Skin of body (tissue), 3 donors: ENCODE results near the gene ITFG1. TPM values are rescaled to one million over a fixed set of nuclear protein-coding genes. Genes with fewer than 3 reads are reported as not detected.

Source experiments
- DNase-seq: peaks from one replicate; lab custom pipeline; 2025; lab: John Stamatoyannopoulos, UW
- small RNA-seq: library from RNA; depleted of rRNA; stranded (forward); fragments of <200 nt; gene quantifications from one replicate; pipeline ENCODE3, GENCODE V24; 2014; ENCODE audit warnings: low replicate concordance
- total RNA-seq: library from RNA; depleted of rRNA; stranded (reverse); fragments of >200 nt; gene quantifications from one replicate; pipeline ENCODE4 v1.2.3, GENCODE V29; 2014

Gene ITFG1
- total RNA-seq, 1 donor from 2014 or later = 55.6 TPM

DNA sequence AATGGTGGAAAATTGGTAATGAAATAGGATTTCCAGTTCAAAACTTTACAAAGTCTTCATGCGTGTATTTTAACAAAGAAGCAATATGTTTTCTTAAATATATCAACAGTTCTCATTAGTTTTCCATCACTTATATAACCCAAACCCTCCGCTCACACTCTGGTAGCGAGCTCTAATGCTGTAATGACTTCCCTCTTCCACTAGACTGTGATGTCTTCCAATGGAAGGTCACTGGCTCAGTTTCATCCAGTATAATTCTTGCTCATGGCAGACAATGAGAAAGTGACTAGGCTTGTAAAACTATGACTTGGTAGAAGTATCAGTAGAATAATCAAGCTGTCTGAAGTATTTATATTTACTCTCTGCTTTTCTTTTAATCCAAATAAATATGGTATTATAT, 349.9 kb downstream of the ITFG1 start:
- no peak for DNase-seq

DNA sequence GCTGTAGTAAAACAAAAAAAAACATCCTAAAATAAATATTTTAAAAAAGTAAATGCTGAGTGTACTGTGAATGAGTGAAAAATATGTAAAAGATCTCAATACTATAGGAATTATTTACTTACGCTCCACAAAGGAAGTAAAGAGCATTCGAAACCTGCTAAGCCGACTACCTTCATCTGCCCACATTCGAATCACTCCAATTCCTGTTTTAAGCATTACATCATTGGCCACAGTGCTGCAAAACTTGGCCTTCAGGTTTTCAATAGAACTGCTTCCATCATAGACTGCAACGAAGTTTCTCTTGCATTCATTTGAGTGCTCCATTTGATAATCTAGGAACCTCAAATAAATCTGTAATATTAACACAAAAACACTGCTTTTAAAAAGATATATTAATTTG, 351.5 kb downstream of the ITFG1 start:
- DNase-seq = no peak

Small RNA genes lying within 50 kb of the gene (small RNA-seq; reads per million reads assigned to genes)
- gene RF00019 = not detected
- not detected for gene RNA5SP425

Other genes with a start within 250 kb of the ITFG1 start
- 72.2 TPM for gene PHKB, start 268 bp upstream of the ITFG1 start, total RNA-seq